ES-I3 (cell line): ENCODE measurements around the gene GPR4.
A peak's percentile ranks its signal among the peaks of the same experiment; 100 is the strongest.

Experiments used
- H3K36me3 ChIP-seq: 2 replicates; pipeline ENCODE4 v1.6.1; 2013; ENCODE audit warnings: mild to moderate bottlenecking, low read length, control low read depth, moderate library complexity; ENCODE audit not compliant: insufficient read depth
- H3K4me1 ChIP-seq: 2 replicates; pipeline ENCODE4 v1.6.1; 2013; ENCODE audit warnings: mild to moderate bottlenecking, control low read depth, low read length; ENCODE audit not compliant: insufficient read depth
- H3K9ac ChIP-seq: 2 replicates; pipeline ENCODE4 v1.6.1; 2013; ENCODE audit warnings: low read depth, mild to moderate bottlenecking, low read length, moderate library complexity
- H3K9me3 ChIP-seq: 2 replicates; pipeline ENCODE4 v1.6.1; 2013; ENCODE audit warnings: mild to moderate bottlenecking, low read length, moderate library complexity; ENCODE audit not compliant: control insufficient read depth, insufficient read depth

The GPR4 gene

GRCh38 chr19:45564131-45564780 lies 37.8 kb downstream of the GPR4 start:
- H3K9ac ChIP-seq: peak overlapping the region; percentile 5; the same call in 1 of the 2 replicates
- no peaks in the 10 kb centered on the region for H3K9me3 ChIP-seq
- H3K36me3 ChIP-seq: no peaks in the 10 kb centered on the region
- H3K4me1 ChIP-seq: peaks cover 11% of the 10 kb centered on the region

GRCh38 chr19:45560686-45561085 lies 41.3 kb downstream of the GPR4 start:
- Histone ChIP-seq H3K9ac (no peak overlapping the region), H3K4me1 (peaks cover 6% of the 10 kb centered on the region), H3K9me3 (no peaks in the 10 kb centered on the region), H3K36me3 (no peaks in the 10 kb centered on the region)

GRCh38 chr19:45560038-45560437 lies 42.0 kb downstream of the GPR4 start:
- H3K36me3 ChIP-seq: no peaks in the 10 kb centered on the region
- no peak overlapping the region for H3K9ac ChIP-seq
- peaks cover 6% of the 10 kb centered on the region for H3K4me1 ChIP-seq
- no peaks in the 10 kb centered on the region for H3K9me3 ChIP-seq

- Histone ChIP-seq H3K9me3 (no peaks in the 10 kb centered on the region), H3K9ac (no peak overlapping the region), H3K36me3 (no peaks in the 10 kb centered on the region), H3K4me1 (no peaks in the 10 kb centered on the region)
Observed at GRCh38 chr19:45558399-45558878, 43.6 kb downstream of the GPR4 start.

GRCh38 chr19:45556835-45557234 lies 45.2 kb downstream of the GPR4 start:
- Histone ChIP-seq H3K4me1 (no peaks in the 10 kb centered on the region; the same call in 1 of the 2 replicates), H3K9me3 (no peaks in the 10 kb centered on the region), H3K9ac (no peak overlapping the region), H3K36me3 (no peaks in the 10 kb centered on the region)

- no peak overlapping the region for H3K9ac ChIP-seq
- H3K9me3 ChIP-seq: no peaks in the 10 kb centered on the region
- no peaks in the 10 kb centered on the region; the same call in 1 of the 2 replicates for H3K4me1 ChIP-seq
- H3K36me3 ChIP-seq: no peaks in the 10 kb centered on the region
Observed at GRCh38 chr19:45554481-45554880, 47.5 kb downstream of the GPR4 start.

- Histone ChIP-seq H3K9ac (peak overlapping the region; percentile 24; the same call in 1 of the 2 replicates), H3K4me1 (no peaks in the 10 kb centered on the region; the same call in 1 of the 2 replicates), H3K36me3 (no peaks in the 10 kb centered on the region)
Observed at GRCh38 chr19:45553464-45553863, 48.5 kb downstream of the GPR4 start.

GRCh38 chr19:45547965-45548609 lies 53.9 kb downstream of the GPR4 start:
- no peaks in the 10 kb centered on the region; the same call in 1 of the 2 replicates for H3K4me1 ChIP-seq
- no peaks in the 10 kb centered on the region for H3K36me3 ChIP-seq
- no peaks in the 10 kb centered on the region for H3K9me3 ChIP-seq
- no peak overlapping the region for H3K9ac ChIP-seq

More at GRCh38 chr19:45553464-45553863, 48.5 kb downstream of the GPR4 start:
- H3K9me3 ChIP-seq: no peaks in the 10 kb centered on the region

GRCh38 chr19:45547211-45547770 lies 54.7 kb downstream of the GPR4 start:
- Histone ChIP-seq H3K9ac (no peak overlapping the region), H3K36me3 (no peaks in the 10 kb centered on the region), H3K9me3 (no peaks in the 10 kb centered on the region), H3K4me1 (no peaks in the 10 kb centered on the region; the same call in 1 of the 2 replicates)

- Histone ChIP-seq H3K9ac (no peak overlapping the region), H3K36me3 (no peaks in the 10 kb centered on the region), H3K4me1 (no peaks in the 10 kb centered on the region), H3K9me3 (no peaks in the 10 kb centered on the region)
Observed at GRCh38 chr19:45542234-45542668, 59.8 kb downstream of the GPR4 start.
